Transverse colon (tissue), 4 donors: Measurements from ENCODE around the gene MYO18B. TPM values are rescaled to one million over a fixed set of nuclear protein-coding genes. Genes with fewer than 3 reads are reported as not detected.

Experiments used
- DNase-seq: peaks from one replicate; pipeline ENCODE4 v3.0.0-alpha.2; 2019
- H3K27ac ChIP-seq, 4 donors: fragments of 200-600 bp; sonication (generic); 2 replicates each; pipeline ENCODE4 v1.5.1; 2016 to 2018; ENCODE audit warnings: inconsistent platforms in 4 of 4
- H3K27me3 ChIP-seq: fragments of 200-600 bp; sonication (generic); 2 replicates; pipeline ENCODE4 v1.5.1; 2017; ENCODE audit warnings: inconsistent platforms
- H3K36me3 ChIP-seq, 4 donors: fragments of 200-600 bp; sonication (generic); 2 replicates each; pipeline ENCODE4 v1.5.1; 2017 to 2019; ENCODE audit warnings: inconsistent platforms in 4 of 4
- H3K4me1 ChIP-seq, 4 donors: fragments of 200-600 bp; sonication (generic); 2 replicates each; pipeline ENCODE4 v1.5.1; 2017 to 2020; ENCODE audit warnings: inconsistent platforms in 4 of 4
- H3K4me3 ChIP-seq, 4 donors: fragments of 200-600 bp; sonication (generic); 1 replicate in 1 of 4; 2 replicates in 3 of 4; pipeline versions ENCODE4 v1.5.1 to v1.6.1; 2017 to 2019; ENCODE audit warnings: inconsistent platforms in 4 of 4
- H3K9me3 ChIP-seq, 2 donors: fragments of 200-600 bp; sonication (generic); 2 replicates each; pipeline ENCODE4 v1.5.1; 2017 to 2019; ENCODE audit warnings: inconsistent platforms in 2 of 2
- EP300 ChIP-seq: sonication (generic); formaldehyde crosslinking; IDR thresholded peaks from one replicate; pipeline ENCODE4 v1.6.1; 2017; ENCODE audit warnings: antibody characterized with exemption, low read depth
- POLR2A ChIP-seq: fragments of 450-650 bp; IDR thresholded peaks from one replicate; pipeline ENCODE4 v1.6.1; 2016; ENCODE audit warnings: antibody characterized with exemption, mild to moderate bottlenecking, moderate library complexity
- POLR2AphosphoS5 ChIP-seq, 3 donors: sonication (generic); formaldehyde crosslinking; IDR thresholded peaks; one replicate each; pipeline ENCODE4 v1.6.1; 2016; ENCODE audit warnings: antibody characterized with exemption in 3 of 3
- WGBS, 2 donors: methylation state at CpG; one replicate each; pipeline ENCODE4 v1.1.5; 2018; ENCODE audit warnings: low coverage in 1 of 2; 5-methylcytosine and 5-hydroxymethylcytosine counted together
- in situ Hi-C, 4 donors: fragments of 200-750 bp; cut with MboI; loops; one replicate each; pipeline versions ENCODE4 v1.15.0 to v1.15.1; 2017; ENCODE audit warnings: low sequenced_read_pairs in 3 of 4, low pct_ligation_motif_present in 1 of 4, low pct_unique_long_range_greater_than_20kb in 1 of 4
- intact Hi-C: fragments of 100-400 bp; cut with DNase I; formaldehyde crosslinking; loops from one replicate; pipeline ENCODE4 v1.15.1; 2023; ENCODE audit warnings: low total_unique reads
- total RNA-seq, 4 donors: library from RNA; depleted of rRNA; stranded (reverse); fragments of >200 nt; gene quantifications; one replicate each; pipeline ENCODE4 v1.1.0, GENCODE V29; 2016
- TF ChIP-seq, protein P1 (sequence below), 5 experiments: fragments of 200-600 bp in 3 of 5; fragments of 450-650 bp in 2 of 5; sonication (generic) in 3 of 5; IDR thresholded peaks; 1 replicate in 2 of 5; 2 replicates in 3 of 5; pipeline ENCODE4 v1.5.1; 2016 to 2017; ENCODE audit warnings: antibody characterized with exemption in 5 of 5, inconsistent platforms in 3 of 5, mild to moderate bottlenecking in 2 of 5, moderate library complexity in 1 of 5

MYO18B gene
- total RNA-seq, 4 donors from 2014 or later: 0.27 TPM; not detected in 3

- Histone ChIP-seq H3K4me3 (no peak overlapping the region), H3K27ac (no peak overlapping the region), H3K36me3 (no peaks in the 10 kb centered on the region), H3K27me3 (no peaks in the 10 kb centered on the region), H3K9me3 (no peaks in the 10 kb centered on the region), H3K4me1 (no peaks in the 10 kb centered on the region)
- in situ Hi-C loops: no loop called here
- no peak for TF ChIP-seq POLR2A
- no peak for TF ChIP-seq EP300
- TF ChIP-seq, protein P1, sequence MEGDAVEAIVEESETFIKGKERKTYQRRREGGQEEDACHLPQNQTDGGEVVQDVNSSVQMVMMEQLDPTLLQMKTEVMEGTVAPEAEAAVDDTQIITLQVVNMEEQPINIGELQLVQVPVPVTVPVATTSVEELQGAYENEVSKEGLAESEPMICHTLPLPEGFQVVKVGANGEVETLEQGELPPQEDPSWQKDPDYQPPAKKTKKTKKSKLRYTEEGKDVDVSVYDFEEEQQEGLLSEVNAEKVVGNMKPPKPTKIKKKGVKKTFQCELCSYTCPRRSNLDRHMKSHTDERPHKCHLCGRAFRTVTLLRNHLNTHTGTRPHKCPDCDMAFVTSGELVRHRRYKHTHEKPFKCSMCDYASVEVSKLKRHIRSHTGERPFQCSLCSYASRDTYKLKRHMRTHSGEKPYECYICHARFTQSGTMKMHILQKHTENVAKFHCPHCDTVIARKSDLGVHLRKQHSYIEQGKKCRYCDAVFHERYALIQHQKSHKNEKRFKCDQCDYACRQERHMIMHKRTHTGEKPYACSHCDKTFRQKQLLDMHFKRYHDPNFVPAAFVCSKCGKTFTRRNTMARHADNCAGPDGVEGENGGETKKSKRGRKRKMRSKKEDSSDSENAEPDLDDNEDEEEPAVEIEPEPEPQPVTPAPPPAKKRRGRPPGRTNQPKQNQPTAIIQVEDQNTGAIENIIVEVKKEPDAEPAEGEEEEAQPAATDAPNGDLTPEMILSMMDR (IDR thresholded peaks at IDR 0.05): no peak
- no peak for TF ChIP-seq POLR2AphosphoS5 (IDR thresholded peaks at IDR 0.05)
- DNase-seq: no peak
- intact Hi-C loops: no loop called here
Measured at GRCh38 chr22:25828422-25828821, 86.4 kb downstream of the MYO18B start.

DNA sequence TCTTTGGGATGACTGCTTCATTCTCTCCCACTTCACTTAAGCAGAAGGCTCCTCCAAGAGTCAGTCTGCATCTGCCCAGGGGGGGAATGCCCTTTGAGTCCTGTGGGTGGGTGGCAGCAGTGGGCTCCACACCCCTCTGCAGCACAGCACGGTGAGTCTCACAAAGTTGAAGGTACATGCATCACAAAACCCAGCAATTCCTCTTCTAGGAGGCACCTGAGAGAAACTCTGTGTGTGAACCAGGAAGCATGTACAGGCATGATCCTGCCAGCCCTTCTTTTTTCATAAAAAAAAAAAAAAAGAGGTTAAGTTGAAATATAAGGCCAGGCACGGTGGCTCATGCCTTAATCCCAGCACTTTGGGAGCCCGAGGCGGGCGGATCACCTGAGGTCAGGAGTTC is 87.2 kb downstream of the MYO18B start:
- 88% methylated on average over 5 of the region's 5 CpGs; no CpG with 5 or more reads in 1 of the 2 donors for whole genome bisulfite sequencing, 2 donors
- H3K4me3 ChIP-seq: no peak overlapping the region
- H3K4me1 ChIP-seq: no peaks in the 10 kb centered on the region
- no peaks in the 10 kb centered on the region for H3K9me3 ChIP-seq
- no peak overlapping the region for H3K27ac ChIP-seq
- TF ChIP-seq, protein P1 (IDR thresholded peaks at IDR 0.05): no peak
- no peak for TF ChIP-seq EP300
- no peak for TF ChIP-seq POLR2A
- no peak for TF ChIP-seq POLR2AphosphoS5 (IDR thresholded peaks at IDR 0.05)
- H3K36me3 ChIP-seq: no peaks in the 10 kb centered on the region
- H3K27me3 ChIP-seq: no peaks in the 10 kb centered on the region
- DNase-seq: no peak
- intact Hi-C loops: no loop called here
- in situ Hi-C loops: no loop called here

GRCh38 chr22:25829808-25830777 is 88.1 kb downstream of the MYO18B start:
- in situ Hi-C loops (no loop called here), intact Hi-C loops (no loop called here)
- no peak overlapping the region for H3K27ac ChIP-seq
- no peaks in the 10 kb centered on the region for H3K4me1 ChIP-seq
- no peak for DNase-seq
- WGBS, 2 donors: 80 to 84% methylated on average over 7 to 11 of the region's 11 CpGs
- TF ChIP-seq POLR2A: no peak
- no peak for TF ChIP-seq EP300
- TF ChIP-seq, protein P1 (IDR thresholded peaks at IDR 0.05): no peak
- no peak for TF ChIP-seq POLR2AphosphoS5 (IDR thresholded peaks at IDR 0.05)
- no peaks in the 10 kb centered on the region for H3K36me3 ChIP-seq
- no peak overlapping the region for H3K4me3 ChIP-seq
- H3K27me3 ChIP-seq: no peaks in the 10 kb centered on the region
- H3K9me3 ChIP-seq: no peaks in the 10 kb centered on the region

- intact Hi-C loops (no loop called here), in situ Hi-C loops (no loop called here)
- TF ChIP-seq EP300: no peak
- TF ChIP-seq POLR2AphosphoS5 (IDR thresholded peaks at IDR 0.05): no peak
- TF ChIP-seq, protein P1 (IDR thresholded peaks at IDR 0.05): no peak
- TF ChIP-seq POLR2A: no peak
- no peak for DNase-seq
- H3K27me3 ChIP-seq: no peaks in the 10 kb centered on the region
- 70% methylated on average over 5 of the region's 5 CpGs; no CpG with 5 or more reads in 1 of the 2 donors for WGBS, 2 donors
- no peaks in the 10 kb centered on the region for H3K36me3 ChIP-seq
- H3K4me1 ChIP-seq: no peaks in the 10 kb centered on the region
- no peaks in the 10 kb centered on the region for H3K9me3 ChIP-seq
- no peak overlapping the region for H3K4me3 ChIP-seq
- H3K27ac ChIP-seq: no peak overlapping the region
Measured at GRCh38 chr22:25833091-25833490, 91.1 kb downstream of the MYO18B start.
